SK-N-SH treated with all-trans-retinoic acid at 6 μM for 48 hours (cell line): ENCODE measurements around the gene BCKDHB.

Experiments
- ATAC-seq: fragments of 200-7000 bp; cut with Tn5 transposase; 3 replicates; pipeline ENCODE4 v1.9.1; 2020; ENCODE audit warnings: mild to moderate bottlenecking, moderate library complexity
- ARNTL ChIP-seq: fragments of 450-650 bp; formaldehyde crosslinking; IDR thresholded peaks from 2 replicates; pipeline ENCODE4 v1.5.0; 2020; ENCODE audit warnings: low read depth, mild to moderate bottlenecking, moderate library complexity, borderline replicate concordance
- BACH2 ChIP-seq: fragments of 250-450 bp; sonication (Bioruptor Pico); IDR thresholded peaks from 2 replicates; pipeline ENCODE4 v1.9.0; 2021; ENCODE audit warnings: mild to moderate bottlenecking, borderline replicate concordance
- CSDC2 ChIP-seq: fragments of 250-450 bp; sonication (Bioruptor Pico); IDR thresholded peaks from 2 replicates; pipeline ENCODE4 v1.5.0; 2020; ENCODE audit warnings: mild to moderate bottlenecking, moderate library complexity
- ESRRG ChIP-seq: fragments of 250-450 bp; sonication (Bioruptor Pico); IDR thresholded peaks from 2 replicates; pipeline ENCODE4 v1.6.1; 2021; ENCODE audit warnings: mild to moderate bottlenecking
- GLIS3 ChIP-seq: fragments of 250-450 bp; sonication (Bioruptor Pico); IDR thresholded peaks from 2 replicates; pipeline ENCODE4 v1.5.0; 2020; ENCODE audit warnings: mild to moderate bottlenecking, moderate library complexity
- OSR1 ChIP-seq: fragments of 250-450 bp; sonication (Bioruptor Pico); IDR thresholded peaks from 2 replicates; pipeline ENCODE4 v1.8.0; 2022; ENCODE audit warnings: moderate library complexity, mild to moderate bottlenecking, inconsistent platforms
- PPARA ChIP-seq: fragments of 250-450 bp; sonication (Bioruptor Pico); IDR thresholded peaks from 2 replicates; pipeline ENCODE4 v1.5.0; 2020; ENCODE audit warnings: mild to moderate bottlenecking, borderline replicate concordance
- RARB ChIP-seq: fragments of 250-450 bp; sonication (Bioruptor Pico); IDR thresholded peaks from 2 replicates; pipeline ENCODE4 v1.8.0; 2021; ENCODE audit warnings: mild to moderate bottlenecking, moderate library complexity
- SNAI2 ChIP-seq: fragments of 250-450 bp; sonication (Bioruptor Pico); IDR thresholded peaks from 2 replicates; pipeline ENCODE4 v1.5.0; 2020; ENCODE audit warnings: mild to moderate bottlenecking, moderate library complexity
- TOX ChIP-seq: fragments of 250-450 bp; sonication (Bioruptor Pico); IDR thresholded peaks from 2 replicates; pipeline ENCODE4 v1.8.0; 2021; ENCODE audit warnings: mild to moderate bottlenecking, moderate library complexity, borderline replicate concordance
- ZC3H10 ChIP-seq: fragments of 250-450 bp; sonication (Bioruptor Pico); IDR thresholded peaks from 2 replicates; pipeline ENCODE4 v1.5.1; 2021; ENCODE audit warnings: mild to moderate bottlenecking, moderate library complexity
- ZFP3 ChIP-seq: fragments of 250-450 bp; sonication (Bioruptor Pico); IDR thresholded peaks from 2 replicates; pipeline ENCODE4 v1.5.0; 2020; ENCODE audit warnings: mild to moderate bottlenecking, moderate library complexity
- ZFP30 ChIP-seq: fragments of 450-650 bp; formaldehyde crosslinking; IDR thresholded peaks from 2 replicates; pipeline ENCODE4 v1.5.0; 2022; ENCODE audit warnings: mild to moderate bottlenecking, moderate library complexity
- ZNF565 ChIP-seq: fragments of 450-650 bp; formaldehyde crosslinking; conservative IDR thresholded peaks from 2 replicates; pipeline ENCODE4 v1.5.0; 2020; ENCODE audit warnings: low read depth, mild to moderate bottlenecking, moderate library complexity
- ZNF70 ChIP-seq: fragments of 450-650 bp; formaldehyde crosslinking; IDR thresholded peaks from 2 replicates; pipeline ENCODE4 v1.5.0; 2020; ENCODE audit warnings: mild to moderate bottlenecking, moderate library complexity
- ZNF8 ChIP-seq: fragments of 450-650 bp; formaldehyde crosslinking; IDR thresholded peaks from 2 replicates; pipeline ENCODE4 v1.5.0; 2020; ENCODE audit warnings: mild to moderate bottlenecking, moderate library complexity
- TF ChIP-seq, protein P1 (sequence below): fragments of 250-450 bp; sonication (Bioruptor Pico); IDR thresholded peaks from 2 replicates; pipeline ENCODE4 v1.5.0; 2020; ENCODE audit warnings: mild to moderate bottlenecking, moderate library complexity
- TF ChIP-seq, protein P2 (sequence below): fragments of 250-450 bp; sonication (Bioruptor Pico); IDR thresholded peaks from 2 replicates; pipeline ENCODE4 v1.8.0; 2021; ENCODE audit warnings: low read depth, mild to moderate bottlenecking, moderate library complexity, borderline replicate concordance
- TF ChIP-seq, protein P3 (sequence below): fragments of 250-450 bp; sonication (Bioruptor Pico); IDR thresholded peaks from 2 replicates; pipeline ENCODE4 v1.5.1; 2021; ENCODE audit warnings: mild to moderate bottlenecking, moderate library complexity
- TF ChIP-seq, protein P4 (sequence below): fragments of 250-450 bp; sonication (Bioruptor Pico); IDR thresholded peaks from 2 replicates; pipeline ENCODE4 v1.8.0; 2020; ENCODE audit warnings: mild to moderate bottlenecking, moderate library complexity, borderline replicate concordance
- TF ChIP-seq, protein P5 (sequence below): fragments of 250-450 bp; sonication (Bioruptor Pico); IDR thresholded peaks from 2 replicates; pipeline ENCODE4 v1.5.1; 2020; ENCODE audit warnings: low read depth, mild to moderate bottlenecking, moderate library complexity

Gene BCKDHB

DNA sequence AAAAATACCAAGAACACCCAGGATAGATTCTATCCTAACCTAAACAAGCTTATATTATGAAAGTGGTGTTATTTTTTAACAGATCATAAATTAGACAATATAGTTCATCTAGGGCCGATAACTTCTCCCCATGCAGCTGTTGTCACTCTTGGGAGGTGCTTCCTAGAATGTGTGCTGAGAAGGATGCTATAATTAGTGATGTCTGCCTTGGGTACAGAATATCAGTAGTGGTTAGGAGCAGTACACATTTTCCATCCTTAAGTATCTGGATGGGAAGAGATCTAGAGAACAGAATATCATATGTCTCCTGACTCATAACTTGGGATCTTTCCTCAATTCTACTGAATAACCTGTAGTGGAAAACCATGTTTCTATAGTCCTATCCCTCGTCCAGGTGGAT lies 214.5 kb downstream of the BCKDHB start:
- TF ChIP-seq ZNF8 (CRISPR knock-in tag) (no peak), OSR1 (CRISPR knock-in tag) (no peak), ZNF565 (CRISPR knock-in tag) (no peak), ZFP3 (CRISPR knock-in tag) (no peak), SNAI2 (CRISPR knock-in tag) (no peak), ARNTL (no peak), GLIS3 (CRISPR knock-in tag) (no peak), BACH2 (CRISPR knock-in tag) (no peak), ZFP30 (CRISPR knock-in tag) (no peak), RARB (CRISPR knock-in tag) (no peak), ZNF70 (no peak), ZC3H10 (CRISPR knock-in tag) (no peak)
- TF ChIP-seq, protein P1, sequence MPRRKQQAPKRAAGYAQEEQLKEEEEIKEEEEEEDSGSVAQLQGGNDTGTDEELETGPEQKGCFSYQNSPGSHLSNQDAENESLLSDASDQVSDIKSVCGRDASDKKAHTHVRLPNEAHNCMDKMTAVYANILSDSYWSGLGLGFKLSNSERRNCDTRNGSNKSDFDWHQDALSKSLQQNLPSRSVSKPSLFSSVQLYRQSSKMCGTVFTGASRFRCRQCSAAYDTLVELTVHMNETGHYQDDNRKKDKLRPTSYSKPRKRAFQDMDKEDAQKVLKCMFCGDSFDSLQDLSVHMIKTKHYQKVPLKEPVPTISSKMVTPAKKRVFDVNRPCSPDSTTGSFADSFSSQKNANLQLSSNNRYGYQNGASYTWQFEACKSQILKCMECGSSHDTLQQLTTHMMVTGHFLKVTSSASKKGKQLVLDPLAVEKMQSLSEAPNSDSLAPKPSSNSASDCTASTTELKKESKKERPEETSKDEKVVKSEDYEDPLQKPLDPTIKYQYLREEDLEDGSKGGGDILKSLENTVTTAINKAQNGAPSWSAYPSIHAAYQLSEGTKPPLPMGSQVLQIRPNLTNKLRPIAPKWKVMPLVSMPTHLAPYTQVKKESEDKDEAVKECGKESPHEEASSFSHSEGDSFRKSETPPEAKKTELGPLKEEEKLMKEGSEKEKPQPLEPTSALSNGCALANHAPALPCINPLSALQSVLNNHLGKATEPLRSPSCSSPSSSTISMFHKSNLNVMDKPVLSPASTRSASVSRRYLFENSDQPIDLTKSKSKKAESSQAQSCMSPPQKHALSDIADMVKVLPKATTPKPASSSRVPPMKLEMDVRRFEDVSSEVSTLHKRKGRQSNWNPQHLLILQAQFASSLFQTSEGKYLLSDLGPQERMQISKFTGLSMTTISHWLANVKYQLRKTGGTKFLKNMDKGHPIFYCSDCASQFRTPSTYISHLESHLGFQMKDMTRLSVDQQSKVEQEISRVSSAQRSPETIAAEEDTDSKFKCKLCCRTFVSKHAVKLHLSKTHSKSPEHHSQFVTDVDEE (CRISPR knock-in tag), result no peak
- TF ChIP-seq, protein P2, sequence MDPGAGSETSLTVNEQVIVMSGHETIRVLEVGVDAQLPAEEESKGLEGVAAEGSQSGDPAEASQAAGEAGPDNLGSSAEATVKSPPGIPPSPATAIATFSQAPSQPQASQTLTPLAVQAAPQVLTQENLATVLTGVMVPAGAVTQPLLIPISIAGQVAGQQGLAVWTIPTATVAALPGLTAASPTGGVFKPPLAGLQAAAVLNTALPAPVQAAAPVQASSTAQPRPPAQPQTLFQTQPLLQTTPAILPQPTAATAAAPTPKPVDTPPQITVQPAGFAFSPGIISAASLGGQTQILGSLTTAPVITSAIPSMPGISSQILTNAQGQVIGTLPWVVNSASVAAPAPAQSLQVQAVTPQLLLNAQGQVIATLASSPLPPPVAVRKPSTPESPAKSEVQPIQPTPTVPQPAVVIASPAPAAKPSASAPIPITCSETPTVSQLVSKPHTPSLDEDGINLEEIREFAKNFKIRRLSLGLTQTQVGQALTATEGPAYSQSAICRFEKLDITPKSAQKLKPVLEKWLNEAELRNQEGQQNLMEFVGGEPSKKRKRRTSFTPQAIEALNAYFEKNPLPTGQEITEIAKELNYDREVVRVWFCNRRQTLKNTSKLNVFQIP (CRISPR knock-in tag), result no peak
- TF ChIP-seq, protein P3, sequence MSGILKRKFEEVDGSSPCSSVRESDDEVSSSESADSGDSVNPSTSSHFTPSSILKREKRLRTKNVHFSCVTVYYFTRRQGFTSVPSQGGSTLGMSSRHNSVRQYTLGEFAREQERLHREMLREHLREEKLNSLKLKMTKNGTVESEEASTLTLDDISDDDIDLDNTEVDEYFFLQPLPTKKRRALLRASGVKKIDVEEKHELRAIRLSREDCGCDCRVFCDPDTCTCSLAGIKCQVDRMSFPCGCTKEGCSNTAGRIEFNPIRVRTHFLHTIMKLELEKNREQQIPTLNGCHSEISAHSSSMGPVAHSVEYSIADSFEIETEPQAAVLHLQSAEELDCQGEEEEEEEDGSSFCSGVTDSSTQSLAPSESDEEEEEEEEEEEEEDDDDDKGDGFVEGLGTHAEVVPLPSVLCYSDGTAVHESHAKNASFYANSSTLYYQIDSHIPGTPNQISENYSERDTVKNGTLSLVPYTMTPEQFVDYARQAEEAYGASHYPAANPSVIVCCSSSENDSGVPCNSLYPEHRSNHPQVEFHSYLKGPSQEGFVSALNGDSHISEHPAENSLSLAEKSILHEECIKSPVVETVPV (CRISPR knock-in tag), result no peak
- ATAC-seq, result no peak

DNA sequence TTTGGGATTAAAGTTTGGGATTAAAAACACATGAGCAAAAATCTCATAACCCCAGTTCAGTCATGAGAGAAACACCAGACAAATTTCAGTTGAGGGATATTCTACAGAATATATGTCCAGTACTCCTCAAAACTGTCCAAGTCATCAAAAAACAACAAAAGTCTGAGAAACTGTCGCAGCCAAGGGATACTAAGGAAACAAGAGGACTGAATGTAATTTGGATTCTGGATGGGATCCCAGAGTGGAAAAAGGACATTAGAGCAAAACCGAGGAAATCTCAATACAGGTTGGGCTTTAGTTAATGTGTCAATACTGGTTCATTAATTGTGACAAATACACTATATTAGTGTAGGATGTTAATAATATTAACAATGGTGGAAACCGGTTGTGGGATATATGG lies 219.3 kb downstream of the BCKDHB start:
- no peak for TF ChIP-seq TOX (CRISPR knock-in tag)
- no peak for TF ChIP-seq RARB (CRISPR knock-in tag)
- ATAC-seq, result no peak

DNA sequence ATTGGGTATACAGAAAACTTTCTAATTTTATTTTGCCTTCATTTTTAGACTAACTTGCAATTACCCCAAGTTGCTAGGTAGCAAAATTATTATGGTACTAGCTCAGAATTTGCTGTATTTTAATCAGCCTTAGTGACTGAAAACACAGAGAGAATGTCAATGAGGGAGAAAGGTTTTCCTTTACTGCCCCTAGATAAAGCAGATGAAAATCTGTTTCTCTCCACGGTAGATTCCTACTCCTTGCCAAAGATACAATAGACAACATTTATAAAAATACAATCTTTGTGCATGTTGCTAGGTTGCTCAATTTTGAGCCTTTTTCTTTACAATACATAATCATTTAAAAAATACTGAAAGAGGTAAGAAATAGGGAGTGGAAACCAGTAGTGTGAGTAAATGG lies 222.2 kb downstream of the BCKDHB start:
- TF ChIP-seq CSDC2 (CRISPR knock-in tag), result no peak
- TF ChIP-seq, protein P4, sequence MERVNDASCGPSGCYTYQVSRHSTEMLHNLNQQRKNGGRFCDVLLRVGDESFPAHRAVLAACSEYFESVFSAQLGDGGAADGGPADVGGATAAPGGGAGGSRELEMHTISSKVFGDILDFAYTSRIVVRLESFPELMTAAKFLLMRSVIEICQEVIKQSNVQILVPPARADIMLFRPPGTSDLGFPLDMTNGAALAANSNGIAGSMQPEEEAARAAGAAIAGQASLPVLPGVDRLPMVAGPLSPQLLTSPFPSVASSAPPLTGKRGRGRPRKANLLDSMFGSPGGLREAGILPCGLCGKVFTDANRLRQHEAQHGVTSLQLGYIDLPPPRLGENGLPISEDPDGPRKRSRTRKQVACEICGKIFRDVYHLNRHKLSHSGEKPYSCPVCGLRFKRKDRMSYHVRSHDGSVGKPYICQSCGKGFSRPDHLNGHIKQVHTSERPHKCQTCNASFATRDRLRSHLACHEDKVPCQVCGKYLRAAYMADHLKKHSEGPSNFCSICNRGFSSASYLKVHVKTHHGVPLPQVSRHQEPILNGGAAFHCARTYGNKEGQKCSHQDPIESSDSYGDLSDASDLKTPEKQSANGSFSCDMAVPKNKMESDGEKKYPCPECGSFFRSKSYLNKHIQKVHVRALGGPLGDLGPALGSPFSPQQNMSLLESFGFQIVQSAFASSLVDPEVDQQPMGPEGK (CRISPR knock-in tag), result no peak
- no peak for TF ChIP-seq GLIS3 (CRISPR knock-in tag)
- TF ChIP-seq ZFP30 (CRISPR knock-in tag), result no peak
- TF ChIP-seq RARB (CRISPR knock-in tag), result no peak
- TF ChIP-seq SNAI2 (CRISPR knock-in tag), result no peak
- no peak for TF ChIP-seq ZNF565 (CRISPR knock-in tag)
- TF ChIP-seq ESRRG (CRISPR knock-in tag), result no peak
- TF ChIP-seq, protein P5, sequence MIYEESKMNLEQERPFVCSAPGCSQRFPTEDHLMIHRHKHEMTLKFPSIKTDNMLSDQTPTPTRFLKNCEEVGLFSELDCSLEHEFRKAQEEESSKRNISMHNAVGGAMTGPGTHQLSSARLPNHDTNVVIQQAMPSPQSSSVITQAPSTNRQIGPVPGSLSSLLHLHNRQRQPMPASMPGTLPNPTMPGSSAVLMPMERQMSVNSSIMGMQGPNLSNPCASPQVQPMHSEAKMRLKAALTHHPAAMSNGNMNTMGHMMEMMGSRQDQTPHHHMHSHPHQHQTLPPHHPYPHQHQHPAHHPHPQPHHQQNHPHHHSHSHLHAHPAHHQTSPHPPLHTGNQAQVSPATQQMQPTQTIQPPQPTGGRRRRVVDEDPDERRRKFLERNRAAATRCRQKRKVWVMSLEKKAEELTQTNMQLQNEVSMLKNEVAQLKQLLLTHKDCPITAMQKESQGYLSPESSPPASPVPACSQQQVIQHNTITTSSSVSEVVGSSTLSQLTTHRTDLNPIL (CRISPR knock-in tag), result no peak
- TF ChIP-seq PPARA (CRISPR knock-in tag), result no peak
- no peak for TF ChIP-seq TOX (CRISPR knock-in tag)
- TF ChIP-seq ARNTL, result no peak
- TF ChIP-seq, protein P3 (CRISPR knock-in tag), result no peak
- TF ChIP-seq ZC3H10 (CRISPR knock-in tag), result no peak
- TF ChIP-seq BACH2 (CRISPR knock-in tag), result no peak
- TF ChIP-seq ZNF8 (CRISPR knock-in tag), result no peak
- ATAC-seq, result peak; percentile 54; the same call in 2 of the 3 replicates
